GM12878 (cell line): Measurements from ENCODE around the gene SPOCK1. TPM values are rescaled to one million over a fixed set of nuclear protein-coding genes. Genes with fewer than 3 reads are reported as not detected.

Experiments
- CEBPB ChIP-seq, 2 experiments: fragments of 150-350 bp in 1 of 2; IDR thresholded peaks; 2 replicates each; pipeline ENCODE4 v1.6.1; 2012 to 2014; ENCODE audit warnings: low read depth in 2 of 2, low read length in 2 of 2, borderline replicate concordance in 1 of 2, inconsistent platforms in 1 of 2
- JUNB ChIP-seq: IDR thresholded peaks from 2 replicates; pipeline ENCODE4 v1.6.1; 2016; ENCODE audit warnings: antibody characterized with exemption, mild to moderate bottlenecking
- JUND ChIP-seq: IDR thresholded peaks from 2 replicates; pipeline ENCODE4 v1.6.1; 2012; ENCODE audit warnings: low read depth, mild to moderate bottlenecking, low read length, improper control_type of control experiment, moderate library complexity
- MEF2A ChIP-seq: IDR thresholded peaks from 2 replicates; pipeline ENCODE4 v1.6.1; 2011; ENCODE audit warnings: low read depth, mild to moderate bottlenecking, low read length, moderate library complexity; ENCODE audit not compliant: insufficient read depth
- RELA ChIP-seq: fragments of 450-650 bp; IDR thresholded peaks from 2 replicates; pipeline ENCODE4 v1.8.0; 2014; ENCODE audit warnings: borderline replicate concordance; ENCODE audit not compliant: partially characterized antibody
- STAT3 ChIP-seq: IDR thresholded peaks from 2 replicates; pipeline ENCODE4 v1.6.1; 2011; ENCODE audit warnings: low read depth, low read length, improper control_type of control experiment
- polyA plus RNA-seq, 11 experiments: library from polyadenylated mRNA; depleted of rRNA in 4 of 11; unstranded in 6 of 11; stranded (reverse) in 5 of 11; fragments of >200 nt; fragmentation: Nextera tagmentation in 4 of 11; fragmentation: Illumina TruSeq in 1 of 11; extraction: Ambion mirVana in 4 of 11; extraction: Trizol in 1 of 11; gene quantifications; 1 replicate in 1 of 11; 2 replicates in 10 of 11; pipeline versions ENCODE4 v1.2.1 to v1.2.3, GENCODE V29; 2011 to 2016; ENCODE audit warnings: inconsistent platforms in 2 of 11, missing spikeins in 2 of 11, low read depth in 1 of 11
- total RNA-seq, 4 experiments: library from RNA; depleted of rRNA in 3 of 4; stranded (reverse); fragments of >200 nt in 3 of 4; fragmentation: Illumina TruSeq in 1 of 4; extraction: Trizol in 1 of 4; gene quantifications; 2 replicates each; pipeline versions ENCODE4 v1.2.1 to v1.2.3, GENCODE V29; 2013 to 2021
- TF ChIP-seq, protein P1 (sequence below): fragments of 450-650 bp; IDR thresholded peaks from 2 replicates; pipeline ENCODE4 v1.6.1; 2017; ENCODE audit warnings: borderline replicate concordance
- TF ChIP-seq, protein P2 (sequence below): fragments of 450-650 bp; IDR thresholded peaks from 2 replicates; pipeline ENCODE4 v1.6.1; 2016; ENCODE audit warnings: mild to moderate bottlenecking, moderate library complexity, borderline replicate concordance
- TF ChIP-seq, protein P3 (sequence below): fragments of 450-650 bp; conservative IDR thresholded peaks from 2 replicates; pipeline ENCODE4 v1.6.1; 2017; ENCODE audit warnings: mild to moderate bottlenecking, moderate library complexity

Gene SPOCK1
- total and polyA plus RNA-seq, 10 of the 15 experiments (the other 5 are each of a cell fraction or from before 2014, with no cell fraction given), result 0.06 to 0.68 (median 0.25) TPM; not detected in 3

DNA sequence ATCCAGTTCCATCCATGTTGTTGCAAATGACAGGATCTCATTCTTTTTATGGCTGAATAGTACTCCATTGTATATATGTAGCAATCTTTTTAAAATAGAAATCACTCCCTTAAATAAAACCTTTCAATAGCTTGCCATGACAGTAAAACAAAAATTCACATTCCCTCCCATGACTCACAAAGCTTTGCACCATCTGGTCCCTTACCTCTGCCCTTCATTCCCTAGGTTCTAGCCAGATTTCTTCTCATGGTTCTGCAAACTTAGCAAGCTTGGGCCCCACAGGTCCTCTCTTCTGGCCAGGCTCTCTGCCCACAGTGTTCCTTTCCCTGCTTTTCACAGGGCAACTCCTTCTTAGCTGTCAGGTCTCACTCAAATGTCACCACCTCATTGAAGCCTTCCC, 4.3 kb upstream of the SPOCK1 start (continued):
- TF ChIP-seq, protein P1, sequence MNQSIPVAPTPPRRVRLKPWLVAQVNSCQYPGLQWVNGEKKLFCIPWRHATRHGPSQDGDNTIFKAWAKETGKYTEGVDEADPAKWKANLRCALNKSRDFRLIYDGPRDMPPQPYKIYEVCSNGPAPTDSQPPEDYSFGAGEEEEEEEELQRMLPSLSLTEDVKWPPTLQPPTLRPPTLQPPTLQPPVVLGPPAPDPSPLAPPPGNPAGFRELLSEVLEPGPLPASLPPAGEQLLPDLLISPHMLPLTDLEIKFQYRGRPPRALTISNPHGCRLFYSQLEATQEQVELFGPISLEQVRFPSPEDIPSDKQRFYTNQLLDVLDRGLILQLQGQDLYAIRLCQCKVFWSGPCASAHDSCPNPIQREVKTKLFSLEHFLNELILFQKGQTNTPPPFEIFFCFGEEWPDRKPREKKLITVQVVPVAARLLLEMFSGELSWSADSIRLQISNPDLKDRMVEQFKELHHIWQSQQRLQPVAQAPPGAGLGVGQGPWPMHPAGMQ, result no peak
- no peak for TF ChIP-seq JUND
- TF ChIP-seq, protein P2, sequence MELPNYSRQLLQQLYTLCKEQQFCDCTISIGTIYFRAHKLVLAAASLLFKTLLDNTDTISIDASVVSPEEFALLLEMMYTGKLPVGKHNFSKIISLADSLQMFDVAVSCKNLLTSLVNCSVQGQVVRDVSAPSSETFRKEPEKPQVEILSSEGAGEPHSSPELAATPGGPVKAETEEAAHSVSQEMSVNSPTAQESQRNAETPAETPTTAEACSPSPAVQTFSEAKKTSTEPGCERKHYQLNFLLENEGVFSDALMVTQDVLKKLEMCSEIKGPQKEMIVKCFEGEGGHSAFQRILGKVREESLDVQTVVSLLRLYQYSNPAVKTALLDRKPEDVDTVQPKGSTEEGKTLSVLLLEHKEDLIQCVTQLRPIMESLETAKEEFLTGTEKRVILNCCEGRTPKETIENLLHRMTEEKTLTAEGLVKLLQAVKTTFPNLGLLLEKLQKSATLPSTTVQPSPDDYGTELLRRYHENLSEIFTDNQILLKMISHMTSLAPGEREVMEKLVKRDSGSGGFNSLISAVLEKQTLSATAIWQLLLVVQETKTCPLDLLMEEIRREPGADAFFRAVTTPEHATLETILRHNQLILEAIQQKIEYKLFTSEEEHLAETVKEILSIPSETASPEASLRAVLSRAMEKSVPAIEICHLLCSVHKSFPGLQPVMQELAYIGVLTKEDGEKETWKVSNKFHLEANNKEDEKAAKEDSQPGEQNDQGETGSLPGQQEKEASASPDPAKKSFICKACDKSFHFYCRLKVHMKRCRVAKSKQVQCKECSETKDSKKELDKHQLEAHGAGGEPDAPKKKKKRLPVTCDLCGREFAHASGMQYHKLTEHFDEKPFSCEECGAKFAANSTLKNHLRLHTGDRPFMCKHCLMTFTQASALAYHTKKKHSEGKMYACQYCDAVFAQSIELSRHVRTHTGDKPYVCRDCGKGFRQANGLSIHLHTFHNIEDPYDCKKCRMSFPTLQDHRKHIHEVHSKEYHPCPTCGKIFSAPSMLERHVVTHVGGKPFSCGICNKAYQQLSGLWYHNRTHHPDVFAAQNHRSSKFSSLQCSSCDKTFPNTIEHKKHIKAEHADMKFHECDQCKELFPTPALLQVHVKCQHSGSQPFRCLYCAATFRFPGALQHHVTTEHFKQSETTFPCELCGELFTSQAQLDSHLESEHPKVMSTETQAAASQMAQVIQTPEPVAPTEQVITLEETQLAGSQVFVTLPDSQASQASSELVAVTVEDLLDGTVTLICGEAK, result no peak
- TF ChIP-seq, protein P3, sequence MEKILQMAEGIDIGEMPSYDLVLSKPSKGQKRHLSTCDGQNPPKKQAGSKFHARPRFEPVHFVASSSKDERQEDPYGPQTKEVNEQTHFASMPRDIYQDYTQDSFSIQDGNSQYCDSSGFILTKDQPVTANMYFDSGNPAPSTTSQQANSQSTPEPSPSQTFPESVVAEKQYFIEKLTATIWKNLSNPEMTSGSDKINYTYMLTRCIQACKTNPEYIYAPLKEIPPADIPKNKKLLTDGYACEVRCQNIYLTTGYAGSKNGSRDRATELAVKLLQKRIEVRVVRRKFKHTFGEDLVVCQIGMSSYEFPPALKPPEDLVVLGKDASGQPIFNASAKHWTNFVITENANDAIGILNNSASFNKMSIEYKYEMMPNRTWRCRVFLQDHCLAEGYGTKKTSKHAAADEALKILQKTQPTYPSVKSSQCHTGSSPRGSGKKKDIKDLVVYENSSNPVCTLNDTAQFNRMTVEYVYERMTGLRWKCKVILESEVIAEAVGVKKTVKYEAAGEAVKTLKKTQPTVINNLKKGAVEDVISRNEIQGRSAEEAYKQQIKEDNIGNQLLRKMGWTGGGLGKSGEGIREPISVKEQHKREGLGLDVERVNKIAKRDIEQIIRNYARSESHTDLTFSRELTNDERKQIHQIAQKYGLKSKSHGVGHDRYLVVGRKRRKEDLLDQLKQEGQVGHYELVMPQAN, result no peak
- no peak for TF ChIP-seq STAT3
- no peak for TF ChIP-seq JUNB
- no peak for TF ChIP-seq CEBPB (IDR thresholded peaks at IDR 0.05; ENCODE audit: borderline replicate concordance in 1 of 2, low read depth in 2 of 2, low read length in 2 of 2)
- no peak for TF ChIP-seq RELA
- TF ChIP-seq MEF2A, result no peak
